IPS DF 6.9 (cell line): ENCODE data around the gene FAM110C.
A peak's percentile ranks its signal among the peaks of the same experiment; 100 is the strongest.
"Not testable (repeated sequence)": the region's sequence is repeated elsewhere in the genome, so short reads cannot be mapped to it uniquely, and the experiment has no call there.

Source experiments
- DNase-seq: peaks from one replicate; pipeline ENCODE4 v3.0.0-alpha.2; 2013; ENCODE audit warnings: low read depth, low spot score
- H3K27ac ChIP-seq: one replicate; pipeline ENCODE4 v1.5.1; 2013; ENCODE audit warnings: low read length, control low read depth
- H3K27me3 ChIP-seq: 2 replicates; pipeline ENCODE4 v1.6.1; 2013; ENCODE audit warnings: mild to moderate bottlenecking, low read length; ENCODE audit not compliant: control insufficient read depth, insufficient read depth
- H3K36me3 ChIP-seq: 2 replicates; pipeline ENCODE4 v1.6.1; 2013; ENCODE audit warnings: low read length; ENCODE audit not compliant: control insufficient read depth, insufficient read depth
- H3K4me1 ChIP-seq: 2 replicates; pipeline ENCODE4 v1.6.1; 2013; ENCODE audit warnings: low read length; ENCODE audit not compliant: control insufficient read depth, insufficient read depth
- H3K4me3 ChIP-seq: 2 replicates; pipeline ENCODE4 v1.5.1; 2013; ENCODE audit warnings: mild to moderate bottlenecking, low read length
- H3K9me3 ChIP-seq: 2 replicates; pipeline ENCODE4 v1.6.1; 2013; ENCODE audit warnings: low read length, inconsistent platforms; ENCODE audit not compliant: control insufficient read depth, insufficient read depth
- WGBS: extraction: QIAGEN DNeasy Blood & Tissue Kit; methylation state at CpG from one replicate; pipeline ENCODE4 v1.1.7; 2013; ENCODE audit warnings: mixed read lengths, missing lambda C conversion rate; ENCODE audit not compliant: insufficient read length, insufficient coverage; 5-methylcytosine and 5-hydroxymethylcytosine counted together

FAM110C gene

GRCh38 chr2:68637-69036, 22.3 kb upstream of the FAM110C start:
- H3K27ac ChIP-seq, DNase-seq, H3K4me3 ChIP-seq, H3K9me3 ChIP-seq, H3K36me3 ChIP-seq, H3K27me3 ChIP-seq, H3K4me1 ChIP-seq: not testable (repeated sequence)
- no CpG with 5 or more reads among the region's 5 CpGs for WGBS

GRCh38 chr2:66853-67252, 20.5 kb upstream of the FAM110C start:
- Histone ChIP-seq H3K4me1 (no peaks in the 10 kb centered on the region), H3K4me3 (no peak overlapping the region), H3K27me3 (no peaks in the 10 kb centered on the region), H3K36me3 (no peaks in the 10 kb centered on the region), H3K27ac (no peak overlapping the region), H3K9me3 (no peaks in the 10 kb centered on the region)
- DNase-seq = no peak
- WGBS = no CpG with 5 or more reads among the region's 17 CpGs

- H3K36me3 ChIP-seq = no peaks in the 10 kb centered on the region
- no peaks in the 10 kb centered on the region for H3K4me1 ChIP-seq
- H3K4me3 ChIP-seq = no peak overlapping the region
- H3K27me3 ChIP-seq = no peaks in the 10 kb centered on the region
- H3K9me3 ChIP-seq = no peaks in the 10 kb centered on the region
- no CpG with 5 or more reads among the region's 4 CpGs for WGBS
- DNase-seq = peak; percentile 52
- H3K27ac ChIP-seq = no peak overlapping the region
These were observed 18.8 kb upstream of the FAM110C start for GRCh38 chr2:65121-65520.

- no CpG with 5 or more reads among the region's 4 CpGs for WGBS
- no peak overlapping the region for H3K27ac ChIP-seq
- H3K4me1 ChIP-seq = no peaks in the 10 kb centered on the region
- H3K9me3 ChIP-seq = peaks cover 2% of the 10 kb centered on the region
- no peaks in the 10 kb centered on the region for H3K27me3 ChIP-seq
- H3K36me3 ChIP-seq = no peaks in the 10 kb centered on the region
- no peak for DNase-seq
- H3K4me3 ChIP-seq = no peak overlapping the region
These were observed 9.5 kb upstream of the FAM110C start for GRCh38 chr2:55587-56448.

GRCh38 chr2:51613-52012, 5.3 kb upstream of the FAM110C start:
- DNase-seq = no peak
- no peak overlapping the region for H3K4me3 ChIP-seq
- H3K4me1 ChIP-seq = peaks cover 2% of the 10 kb centered on the region; the same call in 1 of the 2 replicates
- no CpG with 5 or more reads among the region's 2 CpGs for WGBS
- H3K27me3 ChIP-seq = no peaks in the 10 kb centered on the region
- H3K36me3 ChIP-seq = no peaks in the 10 kb centered on the region
- H3K27ac ChIP-seq = no peak overlapping the region
- no peaks in the 10 kb centered on the region for H3K9me3 ChIP-seq

GRCh38 chr2:47737-48136, 1.4 kb upstream of the FAM110C start:
- H3K9me3 ChIP-seq = no peaks in the 10 kb centered on the region
- H3K4me1 ChIP-seq = peaks cover 3% of the 10 kb centered on the region; the same call in 1 of the 2 replicates
- H3K4me3 ChIP-seq = no peak overlapping the region
- H3K36me3 ChIP-seq = no peaks in the 10 kb centered on the region
- no CpG with 5 or more reads among the region's 3 CpGs for WGBS
- H3K27ac ChIP-seq = no peak overlapping the region
- no peak for DNase-seq
- H3K27me3 ChIP-seq = no peaks in the 10 kb centered on the region

- H3K9me3 ChIP-seq = no peaks in the 10 kb centered on the region
- no CpG with 5 or more reads among the region's 14 CpGs for WGBS
- peaks cover 3% of the 10 kb centered on the region; the same call in 1 of the 2 replicates for H3K4me1 ChIP-seq
- no peaks in the 10 kb centered on the region for H3K36me3 ChIP-seq
- H3K27ac ChIP-seq = no peak overlapping the region
- no peak overlapping the region; the same call in 1 of the 2 replicates for H3K4me3 ChIP-seq
- no peak for DNase-seq
- no peaks in the 10 kb centered on the region for H3K27me3 ChIP-seq
These were observed 1.0 kb upstream of the FAM110C start for GRCh38 chr2:47346-47725.

- no peak for DNase-seq
- no peaks in the 10 kb centered on the region for H3K9me3 ChIP-seq
- H3K4me1 ChIP-seq = peaks cover 3% of the 10 kb centered on the region; the same call in 1 of the 2 replicates
- no peaks in the 10 kb centered on the region for H3K27me3 ChIP-seq
- no peak overlapping the region for H3K27ac ChIP-seq
- no CpG with 5 or more reads among the region's 52 CpGs for WGBS
- peak overlapping the region; percentile 88 for H3K4me3 ChIP-seq
- peaks cover 3% of the 10 kb centered on the region; the same call in 1 of the 2 replicates for H3K36me3 ChIP-seq
These were observed 204 bp downstream of the FAM110C start for GRCh38 chr2:46131-46470.

- Histone ChIP-seq H3K27me3 (no peaks in the 10 kb centered on the region), H3K27ac (no peak overlapping the region), H3K9me3 (no peaks in the 10 kb centered on the region), H3K36me3 (peaks cover 3% of the 10 kb centered on the region; the same call in 1 of the 2 replicates), H3K4me1 (peaks cover 3% of the 10 kb centered on the region; the same call in 1 of the 2 replicates), H3K4me3 (peak overlapping the region; percentile 88)
- DNase-seq = no peak
- WGBS = no CpG with 5 or more reads among the region's 76 CpGs
These were observed 769 bp downstream of the FAM110C start for GRCh38 chr2:45342-46130.

GRCh38 chr2:44748-45341, 1.5 kb downstream of the FAM110C start:
- peaks cover 3% of the 10 kb centered on the region; the same call in 1 of the 2 replicates for H3K4me1 ChIP-seq
- no CpG with 5 or more reads among the region's 6 CpGs for WGBS
- H3K36me3 ChIP-seq = peaks cover 3% of the 10 kb centered on the region; the same call in 1 of the 2 replicates
- no peak overlapping the region for H3K27ac ChIP-seq
- H3K27me3 ChIP-seq = no peaks in the 10 kb centered on the region
- H3K9me3 ChIP-seq = no peaks in the 10 kb centered on the region
- H3K4me3 ChIP-seq = peak overlapping the region; percentile 88; the same call in 1 of the 2 replicates
- no peak for DNase-seq
